ENCODE results near the gene TMEM229B. TPM values are rescaled to one million over a fixed set of nuclear protein-coding genes. Genes with fewer than 3 reads are reported as not detected.

The TMEM229B gene
- total RNA-seq, 1 experiment from 2014 or later = 1.6 TPM

GRCh38 chr14:67490196-67490595 is 1.7 kb upstream of the TMEM229B start:
- no TSS peak for BruUV-seq (replicated peaks)
- Histone ChIP-seq H3K9me3 (ENCODE audit: insufficient read depth, low read depth) (peaks cover 14% of the 10 kb centered on the region; the same call in 1 of the 2 replicates), H3K4me1 (replicated peaks; ENCODE audit: insufficient read depth) (no peaks in the 10 kb centered on the region), H3K4me2 (no peak overlapping the region), H3K36me3 (ENCODE audit: low read depth) (no peaks in the 10 kb centered on the region), H3K4me3 (no peak overlapping the region), H3K27ac (no peak overlapping the region), H2AFZ (no peak overlapping the region), H3K9me2 (ENCODE audit: insufficient read depth) (no peaks in the 10 kb centered on the region), H3F3A (ENCODE audit: insufficient read depth, low read depth) (no peaks in the 10 kb centered on the region), H3K27me3 (ENCODE audit: insufficient read depth, low read depth) (peaks cover 7% of the 10 kb centered on the region; the same call in 1 of the 2 replicates), H4K20me1 (ENCODE audit: insufficient read depth) (no peaks in the 10 kb centered on the region), H3K79me2 (ENCODE audit: low read depth) (no peaks in the 10 kb centered on the region)
- ChIA-PET POLR2A (ENCODE audit: unreplicated experiment) (no interaction called here), CTCF (no interaction called here)
- intact Hi-C loops (cut with micrococcal nuclease; ENCODE audit: unreplicated experiment) = no loop called here
- DNase-seq = no peak
- no peak for TF ChIP-seq CTCF (conservative IDR thresholded peaks at IDR 0.05)
- TF ChIP-seq EZH2 (IDR thresholded peaks at IDR 0.05; ENCODE audit: low read depth) = no peak

- CTCF ChIA-PET = no interaction called here
- intact Hi-C loops (cut with micrococcal nuclease; ENCODE audit: unreplicated experiment) = no loop called here
- Histone ChIP-seq H3K4me2 (no peak overlapping the region), H4K20me1 (ENCODE audit: insufficient read depth) (no peaks in the 10 kb centered on the region), H3K9me3 (ENCODE audit: insufficient read depth, low read depth) (no peaks in the 10 kb centered on the region), H3K9me2 (ENCODE audit: insufficient read depth) (no peaks in the 10 kb centered on the region), H3K27me3 (ENCODE audit: insufficient read depth, low read depth) (peaks cover 7% of the 10 kb centered on the region; the same call in 1 of the 2 replicates), H3K79me2 (ENCODE audit: low read depth) (no peaks in the 10 kb centered on the region), H2AFZ (no peak overlapping the region), H3F3A (ENCODE audit: insufficient read depth, low read depth) (no peaks in the 10 kb centered on the region), H3K27ac (no peak overlapping the region), H3K4me1 (replicated peaks; ENCODE audit: insufficient read depth) (no peaks in the 10 kb centered on the region), H3K4me3 (no peak overlapping the region), H3K36me3 (ENCODE audit: low read depth) (no peaks in the 10 kb centered on the region)
- DNase-seq = no peak
- BruUV-seq (replicated peaks) = no TSS peak
- POLR2A ChIA-PET (ENCODE audit: unreplicated experiment) = interaction anchor here (0.5 kb wide), 1 partner anchor 406 kb away, joined by 5 read pairs; no protein-coding TSS in a partner anchor
- TF ChIP-seq EZH2 (IDR thresholded peaks at IDR 0.05; ENCODE audit: low read depth) (no peak), CTCF (conservative IDR thresholded peaks at IDR 0.05) (no peak)
These were observed 1.2 kb downstream of the TMEM229B start for GRCh38 chr14:67487332-67487731.

- DNase-seq = no peak
- no peaks in the 10 kb centered on the region for H3K9me2 ChIP-seq (ENCODE audit: insufficient read depth)
- no peak overlapping the region for H3K4me3 ChIP-seq
- POLR2A ChIA-PET (ENCODE audit: unreplicated experiment) = no interaction called here
- H3K27ac ChIP-seq = no peak overlapping the region
- peaks cover 7% of the 10 kb centered on the region; the same call in 1 of the 2 replicates for H3K27me3 ChIP-seq (ENCODE audit: insufficient read depth, low read depth)
- intact Hi-C loops (cut with micrococcal nuclease; ENCODE audit: unreplicated experiment) = no loop called here
- H3K4me1 ChIP-seq (replicated peaks; ENCODE audit: insufficient read depth) = no peaks in the 10 kb centered on the region
- BruUV-seq (replicated peaks) = no TSS peak
- no peaks in the 10 kb centered on the region for H3K79me2 ChIP-seq (ENCODE audit: low read depth)
- TF ChIP-seq CTCF (conservative IDR thresholded peaks at IDR 0.05) (no peak), EZH2 (IDR thresholded peaks at IDR 0.05; ENCODE audit: low read depth) (no peak)
- no peak overlapping the region for H3K4me2 ChIP-seq
- H4K20me1 ChIP-seq (ENCODE audit: insufficient read depth) = no peaks in the 10 kb centered on the region
- H3F3A ChIP-seq (ENCODE audit: insufficient read depth, low read depth) = no peaks in the 10 kb centered on the region
- no peak overlapping the region for H2AFZ ChIP-seq
- no peaks in the 10 kb centered on the region for H3K36me3 ChIP-seq (ENCODE audit: low read depth)
- CTCF ChIA-PET = no interaction called here
- no peaks in the 10 kb centered on the region for H3K9me3 ChIP-seq (ENCODE audit: insufficient read depth, low read depth)
These were observed 1.6 kb downstream of the TMEM229B start for GRCh38 chr14:67486890-67487289.
